Mesendoderm (in vitro differentiated cells): ENCODE results near the gene UCKL1.
"Not testable (repeated sequence)": the region's sequence is repeated elsewhere in the genome, so short reads cannot be mapped to it uniquely, and the experiment has no call there.

Experiments
- DNase-seq: peaks from one replicate; pipeline ENCODE4 v3.0.0; 2013
- H2AK5ac ChIP-seq: 2 replicates; pipeline ENCODE4 v1.6.1; 2013; ENCODE audit warnings: low read length, inconsistent platforms
- H2BK120ac ChIP-seq: 2 replicates; pipeline ENCODE4 v1.6.1; 2013; ENCODE audit warnings: low read depth, mild to moderate bottlenecking, low read length, moderate library complexity, mixed read lengths
- H2BK15ac ChIP-seq: replicated peaks from 2 replicates; pipeline ENCODE4 v1.6.1; 2013; ENCODE audit warnings: low read depth, mild to moderate bottlenecking, moderate library complexity
- H2BK5ac ChIP-seq: 2 replicates; pipeline ENCODE4 v1.6.1; 2013; ENCODE audit warnings: low read length, inconsistent platforms
- H3K18ac ChIP-seq: 2 replicates; pipeline ENCODE4 v1.6.1; 2013; ENCODE audit warnings: mild to moderate bottlenecking, low read length, mixed read lengths
- H3K23ac ChIP-seq: one replicate; pipeline ENCODE4 v1.6.1; 2013; ENCODE audit warnings: low read length
- H3K27ac ChIP-seq: 2 replicates; pipeline ENCODE4 v1.5.1; 2013; ENCODE audit warnings: low read depth, mild to moderate bottlenecking, inconsistent platforms, low read length, moderate library complexity
- H3K27me3 ChIP-seq: 2 replicates; pipeline ENCODE4 v1.6.1; 2013; ENCODE audit warnings: low read length, control low read depth, mild to moderate bottlenecking, inconsistent platforms; ENCODE audit not compliant: insufficient read depth, poor library complexity
- H3K36me3 ChIP-seq: 2 replicates; pipeline ENCODE4 v1.6.1; 2013; ENCODE audit warnings: low read length, inconsistent platforms; ENCODE audit not compliant: control insufficient read depth, insufficient read depth
- H3K4ac ChIP-seq: one replicate; pipeline ENCODE4 v1.6.1; 2013; ENCODE audit warnings: low read depth, mild to moderate bottlenecking, low read length, moderate library complexity
- H3K4me1 ChIP-seq: 2 replicates; pipeline ENCODE4 v1.6.1; 2013; ENCODE audit warnings: low read depth, low read length, inconsistent platforms; ENCODE audit not compliant: control insufficient read depth
- H3K4me2 ChIP-seq: 2 replicates; pipeline ENCODE4 v1.6.1; 2013; ENCODE audit warnings: low read length
- H3K4me3 ChIP-seq: 2 replicates; pipeline ENCODE4 v1.5.1; 2013; ENCODE audit warnings: mild to moderate bottlenecking, low read length
- H3K56ac ChIP-seq: one replicate; pipeline ENCODE4 v1.6.1; 2013; ENCODE audit warnings: low read length
- H3K79me1 ChIP-seq: 2 replicates; pipeline ENCODE4 v1.6.1; 2013; ENCODE audit warnings: low read length, inconsistent platforms
- H3K79me2 ChIP-seq: 2 replicates; pipeline ENCODE4 v1.6.1; 2013; ENCODE audit warnings: mild to moderate bottlenecking, low read length; ENCODE audit not compliant: control insufficient read depth, insufficient read depth
- H3K9ac ChIP-seq: 2 replicates; pipeline ENCODE4 v1.6.1; 2013; ENCODE audit warnings: low read length, inconsistent platforms
- H4K5ac ChIP-seq: one replicate; pipeline ENCODE4 v1.6.1; 2013; ENCODE audit warnings: low read length
- H4K8ac ChIP-seq: one replicate; pipeline ENCODE4 v1.6.1; 2013; ENCODE audit warnings: low read depth, mild to moderate bottlenecking, control low read depth, low read length, moderate library complexity
- WGBS: extraction: QIAGEN DNeasy Blood & Tissue Kit; methylation state at CpG from one replicate; pipeline ENCODE4 v1.1.7; 2013; ENCODE audit warnings: low lambda C conversion rate, missing lambda C conversion rate; ENCODE audit not compliant: insufficient coverage; ENCODE audit errors: extremely low coverage; 5-methylcytosine and 5-hydroxymethylcytosine counted together

Gene UCKL1

DNA sequence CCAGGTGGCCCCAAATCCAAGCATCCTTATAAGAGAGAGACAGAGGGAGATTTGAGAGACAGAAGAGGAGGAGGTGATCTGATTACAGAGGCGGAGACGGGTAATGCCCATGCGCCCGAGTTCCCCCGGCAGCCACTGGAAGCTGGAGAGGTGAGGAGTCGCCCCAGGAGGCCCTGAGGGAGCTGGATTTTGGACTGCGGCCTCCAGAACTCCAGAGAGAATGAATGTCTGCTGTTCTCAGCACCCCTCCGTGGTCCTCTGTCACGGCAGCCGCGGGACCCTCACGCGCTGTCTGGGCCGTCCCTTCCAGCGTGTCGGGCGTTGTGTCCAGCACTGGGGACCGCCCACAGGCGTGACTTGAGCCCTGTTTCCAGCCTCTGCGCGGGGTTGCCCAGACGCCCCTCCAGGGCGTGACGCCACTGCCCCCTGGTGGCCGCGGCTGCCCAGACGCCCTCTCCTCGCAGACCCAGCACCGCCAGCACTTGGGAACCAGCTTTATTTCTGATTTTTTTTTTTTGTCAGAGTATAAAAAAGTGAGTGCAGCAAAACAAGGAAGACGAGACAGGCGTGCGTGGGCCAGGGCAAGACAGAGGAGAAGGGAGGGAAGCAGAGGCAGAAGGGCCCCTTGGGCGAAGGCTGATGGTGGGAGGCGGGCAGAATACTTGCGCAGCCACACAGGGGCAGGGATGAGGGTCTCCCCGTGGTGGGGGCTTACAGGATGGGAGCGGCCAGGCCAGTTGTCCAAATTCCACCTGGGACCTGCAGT is 17.6 kb upstream of the UCKL1 start:
- Histone ChIP-seq H2BK15ac (no peak overlapping the region), H3K9ac (peak overlapping the region; percentile 59), H3K56ac (peak overlapping the region; percentile 79), H3K4me2 (peak overlapping the region; percentile 72), H4K5ac (no peak overlapping the region), H2AK5ac (no peak overlapping the region), H3K79me1 (no peaks in the 10 kb centered on the region), H3K18ac (no peak overlapping the region), H2BK120ac (no peak overlapping the region), H3K4me3 (peak overlapping the region; percentile 25), H3K27me3 (no peaks in the 10 kb centered on the region), H3K79me2 (no peaks in the 10 kb centered on the region), H3K4me1 (no peaks in the 10 kb centered on the region), H3K36me3 (no peaks in the 10 kb centered on the region), H4K8ac (no peak overlapping the region), H3K23ac (no peak overlapping the region), H3K4ac (no peak overlapping the region), H2BK5ac (no peak overlapping the region), H3K27ac (no peak overlapping the region)
- peak; percentile 84 for DNase-seq
- no CpG with 5 or more reads among the region's 37 CpGs for WGBS

DNA sequence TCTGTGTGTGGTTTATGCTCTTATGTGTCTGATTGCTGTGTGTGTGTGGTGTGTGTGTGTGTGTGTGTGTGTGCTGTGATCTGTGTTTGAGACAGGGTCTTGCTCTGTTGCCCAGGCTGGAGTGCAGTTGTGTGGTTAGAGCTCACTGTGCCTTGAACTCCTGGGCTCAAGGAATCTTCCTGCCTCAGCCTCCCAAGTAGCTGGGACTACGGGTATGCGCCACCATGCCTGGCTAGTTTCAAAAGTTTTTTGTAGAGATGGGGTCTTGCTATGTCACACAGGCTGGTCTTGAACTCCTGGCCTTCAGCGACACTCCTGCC is 16.9 kb upstream of the UCKL1 start:
- Histone ChIP-seq H3K18ac (no peak overlapping the region), H3K27ac (no peak overlapping the region), H3K4me3 (no peak overlapping the region), H4K5ac (no peak overlapping the region), H3K4me1 (no peaks in the 10 kb centered on the region), H2BK15ac (no peak overlapping the region), H3K23ac (no peak overlapping the region), H3K4ac (no peak overlapping the region), H3K9ac (no peak overlapping the region), H3K56ac (no peak overlapping the region), H2BK5ac (no peak overlapping the region), H3K27me3 (no peaks in the 10 kb centered on the region), H3K36me3 (peaks cover under 1% of the 10 kb centered on the region), H2BK120ac (no peak overlapping the region), H3K79me1 (no peaks in the 10 kb centered on the region), H4K8ac (no peak overlapping the region), H2AK5ac (no peak overlapping the region), H3K4me2 (no peak overlapping the region), H3K79me2 (no peaks in the 10 kb centered on the region)
- DNase-seq = no peak
- WGBS = no CpG with 5 or more reads among the region's 3 CpGs

DNA sequence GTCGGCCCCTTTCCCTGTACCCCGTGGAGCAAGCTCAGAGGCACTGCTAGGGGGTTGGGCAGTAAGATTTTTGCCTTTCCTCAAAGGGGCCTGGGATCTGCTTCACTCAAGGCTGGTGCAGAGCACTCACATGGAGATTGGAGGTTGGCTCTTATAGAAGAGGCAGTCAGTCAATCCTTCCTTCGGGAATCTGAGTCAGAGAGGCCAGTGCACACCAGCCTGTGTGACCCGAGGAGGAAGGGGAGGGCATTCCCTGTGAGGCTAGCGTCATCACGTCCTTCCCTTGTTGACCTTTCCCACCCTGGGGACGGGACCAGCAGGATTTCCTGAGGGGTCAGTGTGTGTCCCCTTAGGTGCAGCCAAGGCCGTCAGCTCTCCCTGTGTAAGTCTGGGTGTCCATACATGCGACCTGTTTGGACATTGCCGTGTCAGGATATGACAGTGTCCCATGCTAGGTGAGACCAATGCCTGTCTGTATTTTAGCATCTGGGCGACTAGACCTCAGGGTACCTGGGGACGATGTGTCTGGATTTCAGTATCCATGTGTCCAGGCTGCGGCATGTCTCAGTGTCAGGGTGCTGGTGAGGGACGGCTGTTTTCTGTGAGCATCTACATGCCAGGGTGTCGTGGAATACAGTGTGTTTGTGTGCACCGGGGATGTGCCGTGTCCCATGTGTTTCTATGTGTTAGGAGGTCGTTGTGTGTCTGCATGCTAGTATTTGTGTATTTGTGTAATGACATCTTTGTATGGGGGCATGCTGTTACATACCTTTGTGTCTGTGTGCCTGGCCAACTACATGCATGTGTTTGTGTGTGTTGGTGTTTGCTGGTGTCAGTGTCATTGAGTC is 16.3 kb upstream of the UCKL1 start:
- Histone ChIP-seq H4K5ac (no peak overlapping the region), H3K27ac (no peak overlapping the region), H2BK5ac (no peak overlapping the region), H3K4me3 (no peak overlapping the region), H3K79me1 (no peaks in the 10 kb centered on the region), H2AK5ac (no peak overlapping the region), H3K56ac (no peak overlapping the region), H3K79me2 (no peaks in the 10 kb centered on the region), H2BK15ac (no peak overlapping the region), H3K4ac (no peak overlapping the region), H4K8ac (no peak overlapping the region), H3K36me3 (peaks cover 2% of the 10 kb centered on the region), H3K4me2 (no peak overlapping the region), H3K4me1 (no peaks in the 10 kb centered on the region), H3K9ac (no peak overlapping the region), H2BK120ac (no peak overlapping the region), H3K27me3 (no peaks in the 10 kb centered on the region), H3K18ac (no peak overlapping the region), H3K23ac (no peak overlapping the region)
- DNase-seq = no peak
- WGBS = no CpG with 5 or more reads among the region's 18 CpGs

DNA sequence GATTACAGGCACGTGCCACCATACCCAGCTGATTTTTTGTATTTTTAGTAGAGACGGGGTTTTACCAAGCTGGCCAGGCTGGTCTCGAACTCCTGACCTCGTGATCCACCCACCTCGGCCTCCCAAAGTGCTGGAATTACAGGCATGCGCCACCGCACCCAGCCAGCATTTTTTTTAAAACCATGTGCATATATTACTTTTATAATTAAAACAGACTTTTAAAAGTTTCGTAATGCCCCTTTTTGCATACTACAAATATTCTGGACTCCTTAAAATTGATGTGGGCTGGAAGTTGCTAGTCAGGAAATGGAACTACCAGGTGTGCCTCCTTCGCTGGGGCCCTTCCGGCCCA is 15.7 kb upstream of the UCKL1 start:
- not testable (repeated sequence) for H4K8ac ChIP-seq, H3K56ac ChIP-seq

DNA sequence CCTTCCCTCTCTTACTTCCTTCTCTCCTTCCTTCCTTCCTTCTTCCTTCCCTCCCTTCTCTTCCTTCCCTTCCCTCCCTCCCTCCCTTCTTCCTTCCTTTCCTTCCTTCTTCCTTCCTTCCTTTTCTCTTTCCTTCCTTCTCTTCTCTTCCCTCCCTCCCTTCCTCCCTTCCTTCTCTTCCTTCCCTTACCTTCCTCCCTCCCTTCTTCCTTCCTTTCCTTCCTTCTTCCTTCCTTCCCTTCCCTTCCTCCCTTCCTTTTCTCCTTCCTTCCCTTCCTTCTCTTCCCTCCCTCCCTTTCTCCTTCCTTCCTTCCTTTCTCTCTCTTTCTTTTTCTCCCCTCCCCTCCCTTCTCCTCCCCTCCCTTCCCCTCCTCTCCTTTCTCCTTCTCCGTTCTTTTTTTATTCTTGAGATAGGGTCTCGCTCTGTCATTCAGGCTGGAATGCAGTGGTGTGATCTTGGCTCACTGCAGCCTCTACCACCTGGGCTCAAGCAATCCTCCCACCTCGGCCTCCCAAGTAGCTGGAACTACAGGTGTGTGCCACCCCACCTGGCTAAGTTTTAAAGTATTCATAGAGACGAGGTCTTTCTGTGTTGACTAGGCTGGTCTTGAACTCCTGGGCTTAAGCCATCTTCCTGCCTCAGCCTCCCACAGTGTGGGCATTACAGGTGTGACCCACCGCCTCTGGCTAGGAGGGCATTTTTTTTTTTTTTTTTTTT is 14.7 kb upstream of the UCKL1 start:
- Histone ChIP-seq H3K4me3 (no peak overlapping the region), H3K9ac (no peak overlapping the region)

More for the DNA sequence above, 15.7 kb upstream of the UCKL1 start:
- not testable (repeated sequence) for H3K4ac ChIP-seq, H3K79me1 ChIP-seq, H4K5ac ChIP-seq, H3K27ac ChIP-seq, H2BK120ac ChIP-seq, H3K23ac ChIP-seq, H3K27me3 ChIP-seq, H3K4me3 ChIP-seq, H2BK15ac ChIP-seq, H2AK5ac ChIP-seq, H3K4me2 ChIP-seq, DNase-seq, H3K9ac ChIP-seq, H3K36me3 ChIP-seq, H2BK5ac ChIP-seq, H3K79me2 ChIP-seq, H3K18ac ChIP-seq, H3K4me1 ChIP-seq
- no CpG with 5 or more reads among the region's 10 CpGs for WGBS

More for the DNA sequence above, 14.7 kb upstream of the UCKL1 start:
- Histone ChIP-seq H3K18ac (no peak overlapping the region), H2BK5ac (no peak overlapping the region), H3K27me3 (no peaks in the 10 kb centered on the region), H3K4me2 (no peak overlapping the region), H3K79me1 (no peaks in the 10 kb centered on the region), H2BK15ac (no peak overlapping the region), H4K8ac (no peak overlapping the region), H3K23ac (no peak overlapping the region), H2BK120ac (no peak overlapping the region), H3K79me2 (no peaks in the 10 kb centered on the region), H3K4ac (no peak overlapping the region), H3K27ac (no peak overlapping the region), H4K5ac (no peak overlapping the region), H3K36me3 (peaks cover 6% of the 10 kb centered on the region), H3K4me1 (no peaks in the 10 kb centered on the region), H3K56ac (peak overlapping the region; percentile 89), H2AK5ac (no peak overlapping the region)
- WGBS = no CpG with 5 or more reads among the region's 5 CpGs
- no peak for DNase-seq
